ENCODE results near the gene CHMP4A. TPM values are rescaled to one million over a fixed set of nuclear protein-coding genes. Genes with fewer than 3 reads are reported as not detected.

CHMP4A gene
- total and polyA plus RNA-seq, 2 experiments from 2014 or later = 25.6 to 73.6 TPM

DNA sequence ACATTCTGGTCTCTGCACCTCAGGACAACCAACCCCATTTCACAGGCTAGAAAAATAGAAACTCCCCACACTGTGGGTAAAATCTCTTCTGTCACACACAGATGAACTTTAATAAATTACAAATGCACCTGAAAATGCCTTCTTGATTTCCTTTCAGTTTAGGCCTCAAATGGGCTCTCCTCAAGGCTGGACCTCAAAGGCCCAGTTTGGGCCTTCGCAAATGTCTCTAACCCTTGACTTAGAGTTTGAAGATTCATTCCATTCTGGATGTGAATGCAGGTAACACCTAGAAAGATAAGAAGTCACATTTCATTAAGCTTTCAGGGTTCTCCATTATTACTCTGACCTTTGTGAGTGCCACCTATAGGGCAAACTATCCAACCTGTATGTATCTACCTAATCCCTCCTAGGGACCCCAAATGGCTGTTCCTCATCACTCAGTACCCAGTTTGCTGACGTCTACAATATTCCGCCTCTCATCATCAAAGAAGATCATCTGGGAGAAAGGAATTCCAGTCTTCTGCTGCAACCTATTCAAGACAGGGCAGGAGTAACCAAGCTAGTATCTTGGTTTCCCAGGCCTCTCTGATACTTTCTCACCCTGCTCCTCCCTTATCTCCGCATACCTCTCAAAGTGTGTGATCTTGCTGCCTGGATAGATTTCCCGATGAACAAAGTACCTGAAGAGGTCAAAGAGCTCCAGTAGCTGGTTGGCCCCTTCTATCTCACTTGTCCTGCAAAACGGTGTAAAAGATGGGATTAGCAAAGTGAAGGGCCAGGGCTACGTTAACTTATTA, 776 bp upstream of the CHMP4A start:
- H3K4me1 ChIP-seq (ENCODE audit: insufficient read depth) = peaks cover 13% of the 10 kb centered on the region
- no peaks in the 10 kb centered on the region for H3K9me3 ChIP-seq (ENCODE audit: low read depth)
- no peaks in the 10 kb centered on the region for H3K27me3 ChIP-seq
- WGBS (ENCODE audit: low lambda C conversion rate, missing lambda C conversion rate) = 90% methylated on average over 7 of the region's 7 CpGs
- no peaks in the 10 kb centered on the region for H3K9me2 ChIP-seq (replicated peaks; ENCODE audit: insufficient read depth)
- peak overlapping the region; percentile 71 for H3K4me2 ChIP-seq
- TF ChIP-seq, protein P1, sequence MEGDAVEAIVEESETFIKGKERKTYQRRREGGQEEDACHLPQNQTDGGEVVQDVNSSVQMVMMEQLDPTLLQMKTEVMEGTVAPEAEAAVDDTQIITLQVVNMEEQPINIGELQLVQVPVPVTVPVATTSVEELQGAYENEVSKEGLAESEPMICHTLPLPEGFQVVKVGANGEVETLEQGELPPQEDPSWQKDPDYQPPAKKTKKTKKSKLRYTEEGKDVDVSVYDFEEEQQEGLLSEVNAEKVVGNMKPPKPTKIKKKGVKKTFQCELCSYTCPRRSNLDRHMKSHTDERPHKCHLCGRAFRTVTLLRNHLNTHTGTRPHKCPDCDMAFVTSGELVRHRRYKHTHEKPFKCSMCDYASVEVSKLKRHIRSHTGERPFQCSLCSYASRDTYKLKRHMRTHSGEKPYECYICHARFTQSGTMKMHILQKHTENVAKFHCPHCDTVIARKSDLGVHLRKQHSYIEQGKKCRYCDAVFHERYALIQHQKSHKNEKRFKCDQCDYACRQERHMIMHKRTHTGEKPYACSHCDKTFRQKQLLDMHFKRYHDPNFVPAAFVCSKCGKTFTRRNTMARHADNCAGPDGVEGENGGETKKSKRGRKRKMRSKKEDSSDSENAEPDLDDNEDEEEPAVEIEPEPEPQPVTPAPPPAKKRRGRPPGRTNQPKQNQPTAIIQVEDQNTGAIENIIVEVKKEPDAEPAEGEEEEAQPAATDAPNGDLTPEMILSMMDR (IDR thresholded peaks at IDR 0.05; ENCODE audit: poor library complexity) = no peak
- TF ChIP-seq EZH2 (IDR thresholded peaks at IDR 0.05; ENCODE audit: borderline replicate concordance) (no peak), EZH2phosphoT487 (IDR thresholded peaks at IDR 0.05; ENCODE audit: low read depth, severe bottlenecking, unreplicated experiment) (no peak)
- DNase-seq (ENCODE audit: low spot score) = no peak
- no peaks in the 10 kb centered on the region for H3K36me3 ChIP-seq (replicated peaks; ENCODE audit: insufficient read depth, low read depth)
- peak overlapping the region; percentile 24 for H2AFZ ChIP-seq
- H4K20me1 ChIP-seq (ENCODE audit: insufficient read depth, poor library complexity, severe bottlenecking) = no peaks in the 10 kb centered on the region
- peak overlapping the region; percentile 99 for H3K27ac ChIP-seq
- H3K79me2 ChIP-seq = peaks cover 20% of the 10 kb centered on the region
- no peak overlapping the region for H3K4me3 ChIP-seq

DNA sequence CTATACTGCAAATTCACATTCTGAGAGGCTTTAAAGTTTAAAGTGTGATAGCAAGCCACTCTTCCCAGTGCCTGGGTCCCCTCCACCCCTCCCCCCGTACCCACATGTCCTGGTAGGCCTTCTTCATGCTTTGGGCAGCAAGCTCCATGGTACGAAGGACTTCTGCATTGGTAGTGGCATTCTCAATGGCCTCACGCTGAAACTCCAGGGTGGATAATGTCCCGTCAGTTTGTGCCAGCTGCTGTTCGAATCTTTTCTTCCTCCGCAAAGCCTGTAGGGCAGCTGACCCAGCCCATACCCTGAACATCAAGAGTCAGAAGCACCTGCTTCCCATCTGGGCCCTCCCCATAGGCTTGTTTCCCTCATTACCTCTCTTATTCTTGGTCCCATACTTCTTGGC, 2.0 kb downstream of the CHMP4A start:
- DNase-seq (ENCODE audit: low spot score) = no peak
- Histone ChIP-seq H3K4me3 (no peak overlapping the region), H3K27ac (no peak overlapping the region), H3K79me2 (peaks cover 16% of the 10 kb centered on the region), H3K9me2 (replicated peaks; ENCODE audit: insufficient read depth) (no peaks in the 10 kb centered on the region), H3K27me3 (no peaks in the 10 kb centered on the region), H3K4me1 (ENCODE audit: insufficient read depth) (peaks cover 13% of the 10 kb centered on the region), H2AFZ (no peak overlapping the region), H4K20me1 (ENCODE audit: insufficient read depth, poor library complexity, severe bottlenecking) (no peaks in the 10 kb centered on the region), H3K4me2 (no peak overlapping the region), H3K36me3 (replicated peaks; ENCODE audit: insufficient read depth, low read depth) (no peaks in the 10 kb centered on the region), H3K9me3 (ENCODE audit: low read depth) (no peaks in the 10 kb centered on the region)
- no peak for TF ChIP-seq EZH2 (IDR thresholded peaks at IDR 0.05; ENCODE audit: borderline replicate concordance)
- TF ChIP-seq, protein P1 (IDR thresholded peaks at IDR 0.05; ENCODE audit: poor library complexity) = no peak
- no peak for TF ChIP-seq EZH2phosphoT487 (IDR thresholded peaks at IDR 0.05; ENCODE audit: low read depth, severe bottlenecking, unreplicated experiment)
- WGBS (ENCODE audit: low lambda C conversion rate, missing lambda C conversion rate) = 95% methylated on average over 6 of the region's 6 CpGs

DNA sequence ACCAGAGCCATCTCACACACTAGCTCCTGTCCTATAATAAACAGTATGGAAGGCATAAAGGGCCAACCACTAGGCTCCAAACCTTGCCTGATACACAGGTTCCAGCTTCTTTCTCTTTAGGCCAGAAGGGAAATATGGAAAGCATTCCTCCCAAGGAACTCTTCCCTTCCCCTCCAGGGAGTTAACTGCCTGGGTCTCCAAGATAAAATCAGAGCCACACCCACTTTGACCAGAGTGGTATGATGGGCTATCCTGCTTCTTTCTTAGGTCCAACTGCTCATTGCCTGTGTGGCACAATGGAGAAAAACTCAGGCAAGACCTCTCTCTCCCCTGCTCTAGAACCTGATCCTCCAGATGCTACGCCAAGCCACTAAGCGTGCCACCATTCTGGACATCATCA, 5.7 kb downstream of the CHMP4A start:
- 93% methylated on average over 2 of the region's 2 CpGs for WGBS (ENCODE audit: low lambda C conversion rate, missing lambda C conversion rate)
- TF ChIP-seq, protein P1 (IDR thresholded peaks at IDR 0.05; ENCODE audit: poor library complexity) = no peak
- TF ChIP-seq EZH2 (IDR thresholded peaks at IDR 0.05; ENCODE audit: borderline replicate concordance) (no peak), EZH2phosphoT487 (IDR thresholded peaks at IDR 0.05; ENCODE audit: low read depth, severe bottlenecking, unreplicated experiment) (no peak)
- no peaks in the 10 kb centered on the region for H3K36me3 ChIP-seq (replicated peaks; ENCODE audit: insufficient read depth, low read depth)
- H3K9me3 ChIP-seq (ENCODE audit: low read depth) = no peaks in the 10 kb centered on the region
- no peaks in the 10 kb centered on the region for H3K9me2 ChIP-seq (replicated peaks; ENCODE audit: insufficient read depth)
- no peak for DNase-seq (ENCODE audit: low spot score)
- H3K4me1 ChIP-seq (ENCODE audit: insufficient read depth) = peaks cover 5% of the 10 kb centered on the region
- H2AFZ ChIP-seq = no peak overlapping the region
- H3K27me3 ChIP-seq = no peaks in the 10 kb centered on the region
- peaks cover 14% of the 10 kb centered on the region for H3K79me2 ChIP-seq
- no peak overlapping the region for H3K4me3 ChIP-seq
- no peak overlapping the region for H3K4me2 ChIP-seq
- H3K27ac ChIP-seq = no peak overlapping the region
- no peaks in the 10 kb centered on the region for H4K20me1 ChIP-seq (ENCODE audit: insufficient read depth, poor library complexity, severe bottlenecking)
